Activated CD4-positive, alpha-beta T cell treated with anti-CD3 and anti-CD28 coated beads, Interleukin-2, amount 50 U/mL, for 4 hours (primary cell): ENCODE measurements around the gene APBB1IP.
"Not testable (repeated sequence)": the region's sequence is repeated elsewhere in the genome, so short reads cannot be mapped to it uniquely, and the experiment has no call there.

Source experiments
- DNase-seq, 2 experiments: peaks; one replicate each; pipeline ENCODE4 v3.0.0-alpha.2; 2020

The APBB1IP gene, protein sequence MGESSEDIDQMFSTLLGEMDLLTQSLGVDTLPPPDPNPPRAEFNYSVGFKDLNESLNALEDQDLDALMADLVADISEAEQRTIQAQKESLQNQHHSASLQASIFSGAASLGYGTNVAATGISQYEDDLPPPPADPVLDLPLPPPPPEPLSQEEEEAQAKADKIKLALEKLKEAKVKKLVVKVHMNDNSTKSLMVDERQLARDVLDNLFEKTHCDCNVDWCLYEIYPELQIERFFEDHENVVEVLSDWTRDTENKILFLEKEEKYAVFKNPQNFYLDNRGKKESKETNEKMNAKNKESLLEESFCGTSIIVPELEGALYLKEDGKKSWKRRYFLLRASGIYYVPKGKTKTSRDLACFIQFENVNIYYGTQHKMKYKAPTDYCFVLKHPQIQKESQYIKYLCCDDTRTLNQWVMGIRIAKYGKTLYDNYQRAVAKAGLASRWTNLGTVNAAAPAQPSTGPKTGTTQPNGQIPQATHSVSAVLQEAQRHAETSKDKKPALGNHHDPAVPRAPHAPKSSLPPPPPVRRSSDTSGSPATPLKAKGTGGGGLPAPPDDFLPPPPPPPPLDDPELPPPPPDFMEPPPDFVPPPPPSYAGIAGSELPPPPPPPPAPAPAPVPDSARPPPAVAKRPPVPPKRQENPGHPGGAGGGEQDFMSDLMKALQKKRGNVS

DNA sequence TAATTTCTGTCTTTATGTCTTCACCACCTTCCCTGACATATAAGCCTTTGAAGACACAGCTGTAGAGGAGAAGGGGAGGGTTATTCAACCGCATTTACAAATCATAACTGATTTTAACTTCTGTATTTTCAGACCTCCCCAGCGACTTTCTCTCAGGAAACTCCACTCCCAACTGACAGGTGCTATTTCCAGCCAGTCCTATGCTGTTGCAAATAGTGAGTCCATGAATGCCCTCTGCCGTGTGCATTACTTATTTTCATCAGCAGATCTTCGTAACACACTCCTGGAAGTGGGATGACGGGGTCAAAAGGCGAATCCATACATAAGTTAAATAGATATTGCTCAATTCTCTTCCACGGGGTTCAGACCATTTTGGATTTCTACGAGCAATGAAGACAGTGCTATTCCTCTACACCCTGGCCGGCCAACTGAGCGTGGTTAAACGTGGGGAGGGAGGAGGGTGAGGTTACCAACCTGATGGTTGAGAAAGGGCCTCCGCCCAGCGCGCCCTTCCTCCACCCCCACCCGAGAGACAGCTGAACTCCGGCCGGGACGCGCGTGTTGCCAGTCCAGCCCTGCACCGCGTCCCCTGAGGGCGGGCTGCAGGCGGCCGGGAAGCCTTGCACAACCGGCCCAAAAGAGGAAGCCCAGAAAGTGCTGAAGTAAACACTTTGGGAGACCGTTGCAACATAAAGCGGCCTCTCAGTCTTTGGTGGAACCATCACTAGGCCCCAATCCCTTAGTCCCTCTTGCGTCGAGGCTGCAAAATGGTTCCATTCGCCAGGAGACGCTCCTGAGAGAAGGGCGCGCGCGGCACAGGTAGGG is at the start of gene APBB1IP:
Gene APBB1IP, plus strand, starts transcription at position 705 of the 825 bp plus-strand sequence. CDS start 53,986 bp downstream, outside the sequence.
- peak in 1 of 2 experiments; percentile 31 for DNase-seq

DNA sequence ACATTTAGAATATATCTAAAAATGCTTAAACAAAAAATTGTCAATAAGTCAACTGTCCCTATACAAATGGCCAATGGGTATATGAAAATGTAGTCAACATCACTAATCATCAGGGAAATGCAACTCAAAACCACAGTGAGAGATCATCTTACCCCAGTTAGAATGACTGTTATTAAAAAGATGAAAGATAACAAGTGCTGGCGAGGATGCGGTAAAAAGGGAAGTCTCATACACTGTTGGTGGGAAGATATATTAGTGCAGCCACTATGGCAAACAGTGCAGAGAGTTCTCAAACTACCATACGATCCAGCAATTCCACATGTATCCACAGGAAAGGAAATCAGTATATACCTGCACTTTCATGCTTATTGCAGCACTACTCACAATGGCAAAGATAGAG is 48.6 kb upstream of the APBB1IP start:
- no peak for DNase-seq

DNA sequence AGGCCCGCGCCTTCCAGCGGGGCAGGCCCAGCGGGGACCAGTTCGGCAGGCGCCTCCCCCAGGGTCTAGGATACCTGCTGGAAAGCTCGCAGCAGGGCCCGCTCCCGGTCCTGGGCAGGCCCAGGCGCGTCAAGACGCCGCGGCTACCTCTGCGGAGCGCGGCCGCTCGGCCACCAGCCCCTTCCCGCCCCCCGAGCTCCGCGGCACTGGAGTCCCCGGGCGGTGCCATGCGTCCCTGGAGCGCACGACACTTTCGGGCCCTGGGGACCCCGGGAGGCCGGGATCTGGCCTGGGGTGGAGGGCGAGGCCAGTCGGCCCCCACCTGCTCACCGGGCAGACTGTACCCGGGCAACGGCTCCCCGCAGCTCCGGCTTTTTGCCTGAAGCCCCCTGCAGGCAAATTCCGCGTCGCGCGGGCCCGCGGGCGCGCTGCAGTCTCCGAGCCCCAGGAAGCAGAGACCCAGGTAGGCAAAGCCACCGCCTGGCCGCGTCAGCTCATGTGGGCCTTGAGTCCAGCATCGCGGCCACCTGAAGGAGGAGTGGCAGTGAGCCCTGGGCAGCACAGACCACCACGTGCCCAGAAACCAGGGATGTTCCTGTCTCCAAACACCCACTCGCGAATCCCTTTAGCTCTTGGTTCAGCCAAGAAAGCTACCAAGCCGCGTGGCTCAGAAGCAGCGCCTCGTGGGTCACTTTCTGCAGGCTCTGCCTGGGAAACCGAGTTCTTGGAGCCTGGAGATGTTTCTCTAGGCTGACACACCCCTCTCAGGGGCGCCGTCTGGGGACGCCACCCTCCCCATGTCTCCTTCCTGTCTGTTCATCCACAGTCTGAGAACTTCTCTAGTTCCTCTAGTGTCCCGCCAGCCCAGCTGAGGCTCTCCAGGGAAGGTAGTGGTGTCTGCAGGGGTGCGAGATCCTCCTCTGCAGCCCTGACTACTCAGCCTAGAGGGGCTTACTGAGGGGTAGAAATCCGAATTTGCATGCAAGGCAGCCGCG is 46.1 kb upstream of the APBB1IP start:
- no peak for DNase-seq

DNA sequence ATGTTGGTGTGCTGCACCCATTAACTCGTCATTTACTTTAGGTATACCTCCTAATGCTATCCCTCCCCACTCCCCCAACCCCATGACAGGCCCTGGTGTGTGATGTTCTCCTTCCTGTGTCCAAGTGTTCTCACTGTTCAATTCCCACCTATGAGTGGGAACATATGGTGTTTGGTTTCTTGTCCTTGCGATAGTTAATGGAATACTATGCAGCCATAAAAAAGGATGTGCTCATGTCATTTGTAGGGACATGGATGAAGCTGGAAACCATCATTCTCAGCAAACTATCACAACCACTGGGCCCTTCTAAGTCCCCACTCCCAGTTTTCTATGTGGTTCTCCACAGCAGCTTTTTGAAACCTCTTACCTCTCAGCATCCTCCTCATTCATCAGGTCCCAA is 39.8 kb upstream of the APBB1IP start:
- not testable (repeated sequence) for DNase-seq

DNA sequence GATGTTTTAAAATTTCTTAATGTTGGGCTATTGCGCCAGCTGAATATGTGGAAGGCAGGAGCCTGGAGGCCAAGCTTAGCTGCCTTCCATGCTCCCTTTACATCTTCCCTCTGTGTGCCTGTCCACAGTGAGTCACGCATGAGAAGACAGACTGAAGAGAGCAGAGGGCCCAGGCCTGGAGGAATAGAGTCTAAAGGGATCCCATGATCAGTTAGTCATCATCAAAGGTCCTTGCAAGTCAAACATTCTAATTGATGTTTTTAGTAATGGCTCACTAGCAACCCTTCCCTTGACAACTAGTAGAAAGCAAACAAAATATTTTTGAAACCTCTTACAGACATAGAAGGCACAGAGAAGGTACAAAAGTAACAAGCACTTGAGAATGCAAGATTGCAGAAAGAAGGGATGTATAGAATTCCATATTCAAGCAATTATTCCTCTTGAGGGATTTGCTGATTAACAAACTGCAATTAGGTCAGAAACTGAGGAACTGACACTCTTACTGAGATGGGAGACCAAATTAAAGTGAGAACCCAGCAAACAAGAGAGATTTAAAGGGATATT is 30.7 kb upstream of the APBB1IP start:
- no peak for DNase-seq

DNA sequence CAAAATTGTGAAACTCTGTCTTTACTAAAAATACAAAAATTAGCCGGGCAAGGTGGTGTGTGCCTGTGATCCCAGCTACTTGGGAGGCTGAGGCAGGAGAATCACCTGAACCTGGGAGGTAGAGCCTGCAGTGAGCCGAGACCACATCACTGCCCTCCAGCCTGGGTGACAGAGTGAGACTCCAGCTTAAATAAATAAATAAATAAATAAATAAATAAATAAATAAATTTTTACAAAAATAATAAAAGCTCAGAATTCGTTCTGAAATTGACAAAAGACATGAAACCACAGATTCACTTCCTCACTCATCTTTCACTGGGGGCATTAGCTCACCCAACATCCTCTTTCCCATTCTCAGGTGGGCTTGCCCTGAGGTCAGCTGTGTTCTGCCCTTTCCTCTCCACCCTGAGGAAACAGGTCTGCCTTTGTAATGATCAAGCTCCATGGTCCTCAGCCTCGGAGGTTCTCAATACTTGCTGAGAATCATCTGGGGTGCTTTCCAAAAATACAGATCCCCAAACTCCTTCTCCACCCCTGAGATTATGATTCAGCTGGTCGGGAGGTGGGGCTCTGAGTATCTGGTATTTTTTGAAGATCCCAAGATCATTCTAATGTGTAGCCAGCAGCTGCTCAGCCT is 29.2 kb upstream of the APBB1IP start:
- DNase-seq, result no peak

DNA sequence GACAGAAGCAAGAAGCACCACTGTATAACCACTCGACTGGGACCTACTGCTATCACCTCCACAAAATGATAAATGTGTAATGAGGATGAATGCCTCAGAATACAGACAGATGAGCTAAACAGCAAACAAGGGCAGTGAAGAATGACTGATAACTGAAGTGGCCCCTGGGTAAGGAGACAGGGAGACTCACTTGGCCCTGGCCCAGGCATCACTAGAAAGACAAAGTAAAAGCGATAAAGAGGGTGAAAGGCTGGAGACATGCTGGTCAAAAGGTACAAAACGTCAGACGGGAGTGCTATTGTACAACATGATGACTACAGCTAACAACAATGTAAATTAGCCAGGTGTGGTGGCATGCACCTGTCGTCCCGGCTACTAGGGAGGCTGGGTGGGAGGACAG is 27.8 kb upstream of the APBB1IP start:
- DNase-seq, result no peak

DNA sequence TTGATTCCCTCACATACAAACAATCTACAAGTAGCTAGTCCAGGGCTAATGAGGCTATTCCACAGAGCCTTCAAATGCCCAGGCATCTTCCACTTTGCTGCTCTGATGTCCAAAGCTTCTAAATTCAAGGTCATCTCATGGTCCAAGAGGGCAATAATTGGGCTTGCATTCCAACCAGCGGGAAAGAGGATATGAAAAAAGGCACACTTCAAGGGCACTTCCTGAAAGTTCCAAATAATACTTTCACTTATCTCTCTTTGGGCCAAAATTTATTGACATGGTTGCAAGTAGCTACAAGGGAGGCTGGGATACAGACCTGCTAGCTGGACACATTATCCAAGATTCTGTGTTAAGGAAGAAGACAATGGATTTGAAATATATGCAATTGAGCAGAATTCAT is 25.2 kb upstream of the APBB1IP start:
- DNase-seq, result no peak

DNA sequence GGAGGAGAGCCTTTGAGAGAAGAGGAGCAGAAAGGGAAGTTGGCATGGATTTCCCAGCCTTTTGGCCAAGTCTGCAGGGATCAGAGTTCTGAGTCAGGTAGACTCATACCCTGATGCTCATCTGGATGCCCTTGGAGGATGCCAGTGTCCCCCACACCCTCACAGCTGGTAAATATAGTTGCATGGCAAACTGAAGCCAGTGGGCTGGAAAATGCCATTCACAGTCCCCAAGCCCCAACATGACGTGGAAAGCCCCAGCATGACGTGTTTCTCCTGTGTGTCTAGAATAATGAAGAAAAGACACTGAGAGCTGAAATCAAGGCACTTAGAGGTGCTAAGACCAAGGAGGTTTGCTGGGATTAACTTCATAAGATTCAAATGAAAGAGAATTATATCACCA is 24.8 kb upstream of the APBB1IP start:
- no peak for DNase-seq

DNA sequence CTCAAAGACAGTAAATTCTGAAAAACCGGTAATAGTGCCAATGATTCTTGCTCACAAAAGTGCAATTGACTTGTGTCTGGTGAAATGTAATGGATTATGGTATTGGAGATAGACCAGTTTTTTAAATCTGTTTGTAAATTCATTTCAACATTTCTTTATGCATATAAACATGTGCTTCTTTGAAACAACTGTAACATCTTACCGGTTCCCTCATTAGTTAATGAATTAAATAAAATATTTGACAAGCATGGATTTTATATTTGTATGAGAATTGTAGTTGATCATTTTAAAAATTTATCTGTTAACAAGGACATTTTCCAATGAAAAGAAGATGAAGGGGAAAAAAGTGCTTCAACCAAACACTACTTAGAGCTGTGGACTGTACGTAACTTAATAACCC is 21.0 kb upstream of the APBB1IP start:
- no peak for DNase-seq

DNA sequence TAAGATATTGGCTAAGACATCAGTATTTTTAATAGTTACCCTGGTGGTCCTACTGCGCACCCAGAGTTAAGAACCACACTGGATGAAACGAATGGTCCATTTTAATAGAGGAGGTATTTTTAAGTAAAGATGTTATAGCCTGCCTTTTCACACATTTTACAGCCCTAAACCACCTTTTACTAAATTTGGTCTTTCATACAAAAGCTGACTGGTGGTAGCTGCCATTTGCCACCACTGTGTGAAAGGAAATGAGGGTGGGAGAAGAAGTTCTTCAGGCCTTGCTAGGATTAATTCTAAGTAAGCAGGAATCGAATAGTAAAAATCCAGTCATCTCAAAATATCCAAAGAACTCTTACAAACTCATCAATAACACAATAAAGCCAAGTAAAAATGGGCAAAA is 15.2 kb upstream of the APBB1IP start:
- DNase-seq, result no peak

DNA sequence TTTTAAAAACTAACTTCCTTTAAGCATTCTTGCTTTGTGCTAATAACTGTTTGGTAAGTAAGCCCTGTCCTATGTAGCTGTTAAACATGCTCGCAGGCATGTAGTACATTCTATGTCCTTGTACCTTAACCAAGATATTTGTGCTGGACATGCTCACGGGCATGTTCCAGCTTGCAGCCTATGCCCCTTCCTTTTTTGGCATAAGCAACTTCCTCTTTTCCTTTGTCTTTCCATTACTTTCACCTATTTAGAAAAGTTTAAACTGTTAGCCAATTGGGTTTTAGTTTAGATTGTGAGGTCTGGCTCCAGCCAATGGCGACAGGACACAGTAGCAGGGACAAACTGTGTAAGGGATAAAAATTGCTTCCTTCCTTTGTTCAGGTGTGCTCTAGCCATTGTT is 14.4 kb upstream of the APBB1IP start:
- DNase-seq, result no peak

DNA sequence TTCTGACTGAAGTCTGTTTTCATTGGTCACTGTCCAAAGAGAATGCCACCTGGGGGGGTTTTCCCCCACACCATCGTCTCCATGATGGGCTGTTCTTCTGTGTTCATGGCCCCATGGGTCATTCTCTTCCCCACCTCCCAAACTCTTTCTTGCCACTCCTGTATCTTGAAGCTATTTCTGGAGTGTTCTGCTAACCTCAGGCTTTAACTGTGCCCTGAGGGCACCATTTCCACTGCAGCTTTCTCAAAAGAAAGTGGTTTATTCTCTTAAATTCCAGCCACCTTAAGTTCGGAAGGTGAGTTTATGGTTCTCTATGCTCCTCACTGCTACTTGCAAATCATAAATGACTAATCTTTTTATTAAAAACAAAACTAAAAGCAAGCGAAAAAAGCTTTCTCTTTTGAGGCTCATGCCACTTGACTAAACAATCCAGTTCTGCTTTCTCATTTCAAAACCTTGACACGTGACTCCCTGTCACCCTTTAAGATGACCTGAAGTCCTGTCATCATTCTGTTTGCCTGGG is 7.4 kb upstream of the APBB1IP start:
- DNase-seq, result no peak

DNA sequence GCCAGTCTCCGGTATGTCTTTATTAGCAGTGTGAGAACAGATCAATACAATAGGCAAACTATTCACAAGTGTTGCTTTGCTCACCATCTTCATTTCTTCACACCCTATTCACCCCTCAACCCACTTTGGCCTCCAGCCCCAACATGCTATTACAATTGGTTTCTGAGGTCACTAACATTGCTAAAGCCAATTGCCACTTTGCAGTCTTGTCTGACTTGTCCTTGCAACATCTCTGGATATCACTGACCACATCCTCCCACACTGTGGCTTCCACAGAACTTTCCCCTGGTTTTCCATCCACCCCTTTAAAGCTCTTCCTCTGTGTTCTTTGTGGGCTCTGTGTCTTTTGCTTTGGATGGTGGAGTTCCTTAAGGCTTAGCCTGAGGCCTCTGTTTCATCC is 5.2 kb upstream of the APBB1IP start:
- DNase-seq, result no peak

DNA sequence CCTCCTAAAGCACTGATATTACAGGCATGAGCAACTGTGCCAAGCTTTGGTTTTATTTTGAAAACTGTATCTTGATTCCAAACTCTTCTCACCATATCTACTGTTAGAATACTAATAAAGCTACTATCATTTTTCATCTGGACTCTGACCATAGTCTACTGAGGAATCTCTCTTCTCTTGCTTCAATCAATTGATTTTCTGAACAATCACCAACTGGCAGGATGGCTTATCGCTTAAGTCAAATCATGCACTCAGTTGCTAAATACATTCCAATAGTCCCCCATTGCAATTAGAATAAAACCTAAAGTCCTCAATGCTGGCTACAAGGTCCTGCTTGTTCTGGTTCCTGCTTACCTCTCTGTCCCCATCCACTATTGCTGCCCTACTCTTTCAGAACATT is 2.3 kb upstream of the APBB1IP start:
- DNase-seq, result no peak

DNA sequence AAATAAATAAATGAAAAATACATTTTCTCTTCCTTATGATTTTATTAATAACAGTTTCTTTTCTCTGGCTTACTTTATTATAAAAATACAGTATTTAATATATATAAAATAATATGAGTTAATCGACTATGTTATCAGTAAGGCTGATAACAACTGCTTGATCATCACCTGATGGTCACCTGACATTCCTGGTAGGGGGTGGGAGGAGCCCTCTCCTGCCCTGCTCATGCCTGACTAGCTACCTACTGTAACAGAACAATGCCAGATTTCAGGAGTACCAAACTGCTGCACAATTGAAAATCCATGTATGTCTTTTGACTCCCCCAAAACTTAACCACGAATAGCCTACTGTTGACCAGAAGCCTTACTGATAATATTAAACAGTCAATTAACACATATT is 1.3 kb upstream of the APBB1IP start:
- DNase-seq, result no peak

DNA sequence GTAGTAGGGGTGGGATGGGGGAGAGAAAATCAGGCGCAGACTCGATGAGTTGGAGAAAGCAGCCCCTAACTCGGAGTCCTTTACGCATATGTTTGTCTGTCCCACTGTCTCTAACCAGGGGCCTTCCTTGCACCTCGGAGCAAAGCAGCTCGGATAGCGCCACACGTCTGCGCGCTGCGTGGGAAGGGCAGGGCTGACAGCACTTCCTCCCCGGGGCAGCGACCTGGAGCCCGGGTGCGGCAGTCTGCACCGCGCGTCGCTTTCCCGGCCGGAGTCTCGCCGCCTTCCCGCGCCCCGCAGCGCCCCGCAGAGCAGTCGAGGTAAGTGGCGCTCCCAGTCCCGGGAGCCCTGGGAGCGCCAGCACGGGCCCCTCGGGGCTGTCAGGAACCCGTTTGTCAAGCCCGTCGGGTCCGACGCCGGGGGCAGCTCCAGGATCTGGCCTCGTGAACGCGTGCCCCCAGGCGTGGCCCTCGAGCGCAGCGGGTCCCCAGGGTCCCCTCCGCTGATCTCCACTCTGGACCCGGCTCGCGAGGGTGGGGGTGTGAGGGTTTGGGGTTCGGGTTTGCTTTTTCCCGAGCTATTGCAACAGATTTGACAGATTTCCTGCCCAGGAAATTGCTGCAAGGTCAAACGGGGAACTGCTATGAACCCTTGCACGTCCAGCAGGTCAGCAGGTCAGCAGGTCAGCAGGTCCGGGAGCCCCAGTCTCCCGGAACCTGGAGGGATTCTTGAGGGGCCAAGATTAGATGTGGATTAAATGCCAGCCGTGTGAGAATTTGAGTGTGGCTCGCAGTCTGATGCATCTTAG is 597 bp downstream of the APBB1IP start:
- DNase-seq, result peak; percentile 74 to 75

DNA sequence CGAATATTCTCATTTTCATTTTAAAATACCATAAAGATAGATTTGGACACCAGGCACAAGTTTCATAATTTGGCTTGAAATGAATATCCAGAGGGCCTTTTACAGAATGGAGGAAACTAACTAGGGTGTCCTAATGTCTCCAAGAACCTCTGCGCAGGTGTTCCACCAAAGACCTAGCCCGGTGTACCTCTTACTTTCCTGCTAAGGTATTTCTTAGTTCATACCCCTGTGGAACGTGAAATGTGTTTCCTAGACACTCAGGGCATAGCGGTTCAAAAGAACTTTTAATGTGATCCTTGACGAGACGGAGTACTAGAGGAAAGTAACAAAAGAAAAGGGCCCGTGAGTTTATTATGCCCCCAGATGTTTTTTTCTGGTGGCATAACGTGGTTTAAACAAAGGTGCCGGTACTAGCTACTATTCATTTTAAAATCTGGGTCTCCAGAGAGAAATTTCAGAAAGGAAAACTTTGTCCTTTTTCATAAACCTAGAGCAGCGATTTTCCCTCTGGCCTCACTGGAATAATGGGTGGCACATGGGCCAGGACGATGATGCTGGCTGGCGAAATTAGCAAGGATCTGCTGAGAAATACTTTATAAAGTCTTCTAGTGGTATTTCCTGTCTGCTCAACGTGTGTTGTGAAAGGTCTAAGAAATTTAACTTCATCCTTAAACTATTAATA is 1.4 kb downstream of the APBB1IP start:
- DNase-seq, result no peak

DNA sequence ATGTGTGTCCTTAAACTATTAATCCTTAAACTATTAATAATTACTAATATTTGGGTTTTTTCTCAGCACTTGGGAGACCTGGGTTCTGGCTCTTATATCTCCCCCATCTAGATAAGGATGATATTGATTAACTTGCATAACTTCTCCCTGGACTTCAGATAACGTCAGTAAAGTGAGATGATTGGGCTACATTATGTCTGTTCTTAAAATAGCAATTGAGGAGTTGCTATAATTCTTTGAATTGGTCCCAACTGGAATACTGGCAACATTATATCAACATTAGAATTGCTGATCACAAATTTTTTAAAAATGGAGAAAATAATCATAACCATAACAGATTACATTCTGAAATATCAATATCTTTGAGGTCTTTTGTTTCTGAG is 1.9 kb downstream of the APBB1IP start:
- no peak for DNase-seq
